Osteocyte (in vitro differentiated cells): ENCODE data around the gene CASKIN1. TPM values are rescaled to one million over a fixed set of nuclear protein-coding genes. Genes with fewer than 3 reads are reported as not detected.

Source experiments
- DNase-seq: peaks from one replicate; pipeline ENCODE4 v3.0.0; 2021; ENCODE audit warnings: mixed read lengths; ENCODE audit not compliant: unreplicated experiment; ENCODE audit errors: extremely low spot score
- H3K27ac Mint-ChIP-seq: one replicate; pipeline ENCODE4 v1.8.0; 2021; ENCODE audit warnings: mild to moderate bottlenecking, mixed read lengths; ENCODE audit not compliant: unreplicated experiment
- H3K27me3 Mint-ChIP-seq: one replicate; pipeline ENCODE4 v1.8.0; 2021; ENCODE audit warnings: mixed read lengths; ENCODE audit not compliant: unreplicated experiment
- H3K36me3 Mint-ChIP-seq: one replicate; pipeline ENCODE4 v1.8.0; 2021; ENCODE audit warnings: mixed read lengths; ENCODE audit not compliant: unreplicated experiment
- H3K4me1 Mint-ChIP-seq: one replicate; pipeline ENCODE4 v1.8.0; 2021; ENCODE audit warnings: mixed read lengths; ENCODE audit not compliant: unreplicated experiment
- H3K4me3 Mint-ChIP-seq: one replicate; pipeline ENCODE4 v1.8.0; 2021; ENCODE audit warnings: mild to moderate bottlenecking, moderate library complexity, mixed read lengths; ENCODE audit not compliant: unreplicated experiment
- H3K9me3 Mint-ChIP-seq: one replicate; pipeline ENCODE4 v1.8.0; 2021; ENCODE audit warnings: mixed read lengths; ENCODE audit not compliant: unreplicated experiment
- CTCF ChIP-seq: fragments of 200-600 bp; sonication (generic); IDR thresholded peaks from 2 replicates; pipeline ENCODE4 v1.5.0; 2021; ENCODE audit warnings: antibody characterized with exemption, mild to moderate bottlenecking, moderate library complexity
- total RNA-seq: library from RNA; stranded (reverse); gene quantifications from 2 replicates; pipeline ENCODE4 v1.2.1, GENCODE V29; 2021

CASKIN1 gene
- total RNA-seq, 1 donor from 2014 or later: 2.4 TPM

GRCh38 chr16:2188395-2188794 lies 8.0 kb downstream of the CASKIN1 start:
- H3K4me3 Mint-ChIP-seq: no peak overlapping the region
- no peaks in the 10 kb centered on the region for H3K27me3 Mint-ChIP-seq
- no peaks in the 10 kb centered on the region for H3K9me3 Mint-ChIP-seq
- DNase-seq: no peak
- no peak overlapping the region for H3K27ac Mint-ChIP-seq
- no peaks in the 10 kb centered on the region for H3K36me3 Mint-ChIP-seq
- TF ChIP-seq CTCF: no peak
- no peaks in the 10 kb centered on the region for H3K4me1 Mint-ChIP-seq

DNA sequence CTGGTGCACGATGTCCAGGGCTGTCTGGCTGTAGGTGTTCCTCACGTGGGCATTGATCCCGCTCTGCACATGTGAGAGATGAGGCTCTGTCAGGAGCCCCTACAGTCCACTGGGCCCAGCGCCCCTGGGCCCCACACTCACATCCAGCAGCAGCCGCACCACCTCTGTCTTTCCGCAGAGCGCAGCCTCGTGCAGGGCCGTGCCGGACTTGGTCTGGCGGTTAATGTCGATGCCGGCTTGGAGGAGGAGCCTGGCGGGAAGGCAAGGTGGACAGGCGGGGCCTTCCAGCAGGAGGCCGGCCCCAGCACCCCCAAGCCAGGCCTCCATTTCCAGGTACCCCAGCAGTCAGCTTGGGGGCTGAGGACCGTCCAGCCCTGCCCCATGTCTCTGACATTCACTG lies 9.2 kb downstream of the CASKIN1 start:
- DNase-seq: no peak
- H3K27me3 Mint-ChIP-seq: no peaks in the 10 kb centered on the region
- no peak for TF ChIP-seq CTCF
- H3K9me3 Mint-ChIP-seq: no peaks in the 10 kb centered on the region
- H3K4me3 Mint-ChIP-seq: no peak overlapping the region
- no peaks in the 10 kb centered on the region for H3K4me1 Mint-ChIP-seq
- no peaks in the 10 kb centered on the region for H3K36me3 Mint-ChIP-seq
- H3K27ac Mint-ChIP-seq: no peak overlapping the region

DNA sequence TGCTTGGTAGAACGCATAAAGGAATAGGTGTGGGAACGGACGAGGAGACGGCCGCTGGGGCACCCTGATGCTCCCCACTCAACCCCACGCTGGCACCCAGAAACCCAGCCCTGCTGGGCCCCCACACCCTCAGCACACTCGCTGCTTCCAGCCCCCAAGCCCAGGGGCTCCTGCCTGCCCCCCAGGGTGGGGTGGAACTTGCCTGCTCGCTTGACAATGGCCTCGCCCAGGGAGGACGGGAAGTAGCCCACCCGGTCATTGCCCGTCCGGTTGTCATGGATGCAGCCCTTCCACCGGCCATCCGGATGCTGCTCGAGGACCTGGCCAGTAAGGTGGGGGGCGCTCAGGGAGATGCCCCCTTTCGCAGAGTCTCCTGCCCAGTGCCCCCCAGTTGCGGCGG lies 9.9 kb downstream of the CASKIN1 start:
- no peaks in the 10 kb centered on the region for H3K9me3 Mint-ChIP-seq
- no peaks in the 10 kb centered on the region for H3K4me1 Mint-ChIP-seq
- no peaks in the 10 kb centered on the region for H3K36me3 Mint-ChIP-seq
- no peak overlapping the region for H3K4me3 Mint-ChIP-seq
- no peaks in the 10 kb centered on the region for H3K27me3 Mint-ChIP-seq
- no peak overlapping the region for H3K27ac Mint-ChIP-seq
- no peak for TF ChIP-seq CTCF
- DNase-seq: no peak

DNA sequence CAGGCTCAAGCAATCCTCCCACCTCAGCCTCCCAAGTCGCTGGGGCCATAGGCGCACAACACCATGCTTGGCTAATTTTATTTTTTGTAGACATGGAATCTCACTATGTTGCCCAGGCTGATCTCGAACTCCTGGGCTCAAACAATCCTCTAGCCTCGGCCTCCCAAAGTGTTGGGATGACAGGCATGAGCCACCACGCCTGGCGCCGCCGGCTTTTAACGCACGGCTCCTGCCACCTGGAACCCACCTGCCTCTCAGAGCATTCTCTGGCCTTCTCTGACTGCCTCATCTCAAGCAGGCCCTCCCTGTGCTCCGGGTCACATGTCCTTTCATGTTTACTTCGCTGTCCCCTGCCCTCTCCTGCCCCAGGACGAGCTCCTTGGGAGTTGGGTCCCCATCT lies 10.3 kb downstream of the CASKIN1 start:
- Mint-ChIP-seq H3K27me3 (no peaks in the 10 kb centered on the region), H3K9me3 (no peaks in the 10 kb centered on the region), H3K4me1 (no peaks in the 10 kb centered on the region), H3K27ac (no peak overlapping the region), H3K36me3 (no peaks in the 10 kb centered on the region), H3K4me3 (no peak overlapping the region)
- no peak for DNase-seq
- no peak for TF ChIP-seq CTCF

DNA sequence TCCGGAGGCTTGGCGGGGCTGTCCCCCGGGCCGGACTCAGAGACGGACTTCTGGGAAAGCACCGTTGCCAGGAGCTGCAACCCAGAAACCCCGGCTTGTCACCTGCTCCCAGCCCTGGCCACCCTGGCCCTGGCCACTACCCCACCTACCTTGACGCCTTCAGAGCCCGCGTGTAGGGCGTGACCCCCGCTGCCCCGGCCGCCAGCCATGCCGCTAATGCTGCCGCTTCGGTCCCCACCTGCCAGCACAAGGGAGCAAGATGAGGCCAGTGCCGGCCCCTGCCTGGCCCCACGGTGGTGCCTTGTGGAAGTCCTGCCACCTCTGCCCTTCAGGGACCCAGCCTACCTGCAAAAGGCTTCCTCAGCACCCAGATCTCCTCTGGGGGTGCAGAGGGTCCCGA lies 11.4 kb downstream of the CASKIN1 start:
- TF ChIP-seq CTCF: no peak
- no peaks in the 10 kb centered on the region for H3K9me3 Mint-ChIP-seq
- H3K36me3 Mint-ChIP-seq: no peaks in the 10 kb centered on the region
- no peak overlapping the region for H3K4me3 Mint-ChIP-seq
- H3K27ac Mint-ChIP-seq: no peak overlapping the region
- no peak for DNase-seq
- no peaks in the 10 kb centered on the region for H3K4me1 Mint-ChIP-seq
- H3K27me3 Mint-ChIP-seq: no peaks in the 10 kb centered on the region
